ENCODE data around the gene CCDC91.
A peak's percentile ranks its signal among the peaks of the same experiment; 100 is the strongest.
"Not testable (repeated sequence)": the region's sequence is repeated elsewhere in the genome, so short reads cannot be mapped to it uniquely, and the experiment has no call there.

Gene CCDC91

GRCh38 chr12:28235015-28235414, 44.8 kb downstream of the CCDC91 start:
- Mint-ChIP-seq H3K4me1 (ENCODE audit: low read depth) (peaks cover 43% of the 10 kb centered on the region), H3K4me3 (no peak overlapping the region), H3K36me3 (ENCODE audit: low read depth) (peaks cover 7% of the 10 kb centered on the region), H3K27ac (no peak overlapping the region), H3K9me3 (no peaks in the 10 kb centered on the region), H3K27me3 (no peaks in the 10 kb centered on the region)

- H3K4me3 Mint-ChIP-seq = no peak overlapping the region
- no peaks in the 10 kb centered on the region for H3K9me3 Mint-ChIP-seq
- H3K36me3 Mint-ChIP-seq (ENCODE audit: low read depth) = peaks cover 4% of the 10 kb centered on the region
- no peaks in the 10 kb centered on the region for H3K27me3 Mint-ChIP-seq
- peaks cover 38% of the 10 kb centered on the region for H3K4me1 Mint-ChIP-seq (ENCODE audit: low read depth)
- H3K27ac Mint-ChIP-seq = no peak overlapping the region
Observed at GRCh38 chr12:28235985-28236384, 45.7 kb downstream of the CCDC91 start.

DNA sequence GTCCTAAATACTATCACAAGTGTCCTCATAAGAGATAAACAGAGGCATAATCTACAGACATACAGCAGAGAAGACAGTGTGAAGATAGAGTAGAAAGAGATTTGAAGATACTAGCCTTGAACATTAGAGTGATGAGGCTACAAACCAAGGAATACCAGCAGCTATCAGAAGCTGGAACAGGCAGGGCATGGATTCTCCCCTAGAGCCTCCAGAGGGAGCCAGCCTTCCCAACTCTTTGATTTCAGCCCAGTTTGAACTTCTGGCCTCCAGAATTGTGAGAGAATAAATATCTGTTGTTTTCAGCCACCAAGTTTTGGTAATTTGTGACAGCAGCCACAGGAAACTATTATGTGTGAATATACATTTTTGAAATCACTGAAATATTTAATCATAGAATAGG, 47.2 kb downstream of the CCDC91 start:
- peaks cover 31% of the 10 kb centered on the region for H3K4me1 Mint-ChIP-seq (ENCODE audit: low read depth)
- H3K27ac Mint-ChIP-seq = no peak overlapping the region

GRCh38 chr12:28239918-28240317, 49.7 kb downstream of the CCDC91 start:
- Mint-ChIP-seq H3K27ac (no peak overlapping the region), H3K27me3 (no peaks in the 10 kb centered on the region), H3K4me3 (no peak overlapping the region), H3K4me1 (ENCODE audit: low read depth) (peaks cover 24% of the 10 kb centered on the region), H3K36me3 (ENCODE audit: low read depth) (peaks cover 4% of the 10 kb centered on the region), H3K9me3 (no peaks in the 10 kb centered on the region)

More for the DNA sequence above, 47.2 kb downstream of the CCDC91 start:
- H3K27me3 Mint-ChIP-seq = no peaks in the 10 kb centered on the region
- no peaks in the 10 kb centered on the region for H3K9me3 Mint-ChIP-seq
- peaks cover 4% of the 10 kb centered on the region for H3K36me3 Mint-ChIP-seq (ENCODE audit: low read depth)
- no peak overlapping the region for H3K4me3 Mint-ChIP-seq

DNA sequence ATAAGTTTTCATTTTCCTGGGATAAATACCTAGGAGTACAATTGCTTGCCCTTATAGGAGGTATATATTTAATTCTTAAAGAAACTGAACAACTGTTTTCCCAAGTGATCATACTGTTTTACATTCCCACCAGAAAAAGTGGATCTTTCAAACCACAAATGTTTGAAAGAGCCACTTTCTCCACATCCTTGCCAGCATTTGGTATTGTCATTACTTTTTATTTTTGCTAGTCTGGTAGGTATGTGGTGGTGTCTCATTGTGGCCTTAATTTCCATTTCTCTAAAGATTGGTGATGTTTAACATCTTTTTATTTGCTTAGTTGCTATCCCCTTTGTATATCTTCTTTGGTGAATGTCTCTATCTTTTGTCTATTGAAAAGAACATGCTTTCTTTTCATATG, 50.6 kb downstream of the CCDC91 start:
- Mint-ChIP-seq H3K36me3 (ENCODE audit: low read depth) (no peaks in the 10 kb centered on the region), H3K4me3 (no peak overlapping the region), H3K27me3 (no peaks in the 10 kb centered on the region), H3K27ac (no peak overlapping the region), H3K9me3 (no peaks in the 10 kb centered on the region), H3K4me1 (ENCODE audit: low read depth) (peaks cover 16% of the 10 kb centered on the region)

- H3K9me3 Mint-ChIP-seq = peaks cover 6% of the 10 kb centered on the region
- peaks cover 4% of the 10 kb centered on the region for H3K36me3 Mint-ChIP-seq (ENCODE audit: low read depth)
- no peaks in the 10 kb centered on the region for H3K27me3 Mint-ChIP-seq
- H3K4me1 Mint-ChIP-seq (ENCODE audit: low read depth) = peaks cover 21% of the 10 kb centered on the region
- no peak overlapping the region for H3K4me3 Mint-ChIP-seq
- H3K27ac Mint-ChIP-seq = no peak overlapping the region
Observed at GRCh38 chr12:28242129-28242495, 51.9 kb downstream of the CCDC91 start.

- Mint-ChIP-seq H3K27ac (no peak overlapping the region), H3K27me3 (no peaks in the 10 kb centered on the region), H3K4me1 (ENCODE audit: low read depth) (peaks cover 25% of the 10 kb centered on the region), H3K36me3 (ENCODE audit: low read depth) (peaks cover 4% of the 10 kb centered on the region), H3K9me3 (peaks cover 6% of the 10 kb centered on the region), H3K4me3 (no peak overlapping the region)
Observed at GRCh38 chr12:28242496-28243309, 52.4 kb downstream of the CCDC91 start.

DNA sequence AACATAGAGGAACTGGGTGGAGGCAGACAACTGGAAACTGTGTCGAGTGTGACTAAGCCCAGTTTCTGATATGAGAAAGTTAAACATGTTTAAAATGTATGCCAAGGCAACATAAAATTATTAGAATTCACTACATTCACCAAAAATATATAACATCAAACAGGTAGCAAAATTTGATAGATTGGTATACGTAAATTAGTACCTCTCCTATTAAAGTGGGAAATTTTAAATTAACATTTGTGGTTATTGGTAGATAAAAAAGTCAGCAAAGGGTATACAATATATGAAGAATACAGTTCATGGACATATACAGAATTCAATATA, 53.0 kb downstream of the CCDC91 start:
- peaks cover 4% of the 10 kb centered on the region for H3K36me3 Mint-ChIP-seq (ENCODE audit: low read depth)
- H3K27me3 Mint-ChIP-seq = no peaks in the 10 kb centered on the region
- H3K4me3 Mint-ChIP-seq = no peak overlapping the region
- peaks cover 6% of the 10 kb centered on the region for H3K9me3 Mint-ChIP-seq
- no peak overlapping the region for H3K27ac Mint-ChIP-seq
- H3K4me1 Mint-ChIP-seq (ENCODE audit: low read depth) = peaks cover 31% of the 10 kb centered on the region

DNA sequence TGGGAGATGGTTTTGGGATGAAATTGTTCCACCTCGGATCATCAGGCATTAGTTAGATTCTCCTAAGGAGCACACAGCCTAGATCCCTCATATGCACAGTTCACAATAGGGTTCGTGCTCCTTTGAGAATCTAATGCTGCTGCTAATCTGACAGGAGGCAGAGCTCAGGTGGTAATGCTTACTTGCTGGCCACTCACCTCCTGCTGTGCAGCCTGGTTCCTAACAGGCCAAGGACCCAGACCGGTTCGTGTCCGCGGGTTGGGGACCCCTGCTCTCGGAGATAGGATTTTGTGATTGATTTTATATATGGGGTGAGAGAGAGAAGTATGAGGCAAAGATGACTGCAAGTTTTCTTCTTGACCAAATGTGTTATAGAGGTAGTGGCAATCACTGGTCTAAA, 57.5 kb downstream of the CCDC91 start:
- no peaks in the 10 kb centered on the region for H3K27me3 Mint-ChIP-seq
- no peak overlapping the region for H3K27ac Mint-ChIP-seq
- no peak overlapping the region for H3K4me3 Mint-ChIP-seq
- peaks cover 67% of the 10 kb centered on the region for H3K4me1 Mint-ChIP-seq (ENCODE audit: low read depth)
- peaks cover 4% of the 10 kb centered on the region for H3K36me3 Mint-ChIP-seq (ENCODE audit: low read depth)
- H3K9me3 Mint-ChIP-seq = peaks cover 6% of the 10 kb centered on the region

- H3K36me3 Mint-ChIP-seq (ENCODE audit: low read depth) = peaks cover 4% of the 10 kb centered on the region
Observed at GRCh38 chr12:28248555-28249145, 58.4 kb downstream of the CCDC91 start.

GRCh38 chr12:28253161-28253641, 62.9 kb downstream of the CCDC91 start:
- H3K36me3 Mint-ChIP-seq (ENCODE audit: low read depth) = peaks cover 3% of the 10 kb centered on the region
- H3K27ac Mint-ChIP-seq = peak overlapping the region; percentile 95
- H3K9me3 Mint-ChIP-seq = no peaks in the 10 kb centered on the region
- H3K4me3 Mint-ChIP-seq = peak overlapping the region; percentile 75
- no peaks in the 10 kb centered on the region for H3K27me3 Mint-ChIP-seq
- H3K4me1 Mint-ChIP-seq (ENCODE audit: low read depth) = peaks cover 75% of the 10 kb centered on the region

More at GRCh38 chr12:28248555-28249145, 58.4 kb downstream of the CCDC91 start:
- no peaks in the 10 kb centered on the region for H3K27me3 Mint-ChIP-seq
- H3K9me3 Mint-ChIP-seq = peaks cover 6% of the 10 kb centered on the region
- H3K4me1 Mint-ChIP-seq (ENCODE audit: low read depth) = peaks cover 69% of the 10 kb centered on the region
- H3K4me3 Mint-ChIP-seq = no peak overlapping the region
- H3K27ac Mint-ChIP-seq = peak overlapping the region; percentile 72

DNA sequence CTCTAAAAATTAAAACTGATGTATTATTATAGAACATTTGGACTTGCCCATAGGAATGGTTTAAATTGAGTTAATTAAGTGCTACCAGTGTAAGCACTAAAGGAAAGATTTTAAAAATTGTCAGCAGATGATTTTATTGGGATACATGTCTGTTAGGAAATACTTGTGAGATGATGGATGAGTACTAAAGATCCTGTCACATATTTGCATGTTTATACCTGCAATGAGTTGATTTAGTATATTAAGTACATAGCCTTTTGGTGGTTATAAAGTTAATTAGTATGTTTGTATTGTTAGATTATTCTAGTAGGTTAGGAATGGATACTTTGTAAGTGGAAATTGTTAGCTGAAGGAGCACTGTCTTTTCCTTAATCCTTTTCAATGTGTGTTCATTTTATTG, 67.2 kb downstream of the CCDC91 start:
- peaks cover 35% of the 10 kb centered on the region for H3K36me3 Mint-ChIP-seq (ENCODE audit: low read depth)
- no peak overlapping the region for H3K27ac Mint-ChIP-seq
- H3K9me3 Mint-ChIP-seq = no peaks in the 10 kb centered on the region

GRCh38 chr12:28258998-28259397, 68.7 kb downstream of the CCDC91 start:
- Mint-ChIP-seq H3K4me1 (ENCODE audit: low read depth) (peaks cover 19% of the 10 kb centered on the region), H3K9me3 (no peaks in the 10 kb centered on the region), H3K4me3 (no peak overlapping the region), H3K27me3 (no peaks in the 10 kb centered on the region), H3K36me3 (ENCODE audit: low read depth) (peaks cover 42% of the 10 kb centered on the region), H3K27ac (no peak overlapping the region)

More for the DNA sequence above, 67.2 kb downstream of the CCDC91 start:
- Mint-ChIP-seq H3K4me3 (no peak overlapping the region), H3K4me1 (ENCODE audit: low read depth) (peaks cover 35% of the 10 kb centered on the region), H3K27me3 (no peaks in the 10 kb centered on the region)

DNA sequence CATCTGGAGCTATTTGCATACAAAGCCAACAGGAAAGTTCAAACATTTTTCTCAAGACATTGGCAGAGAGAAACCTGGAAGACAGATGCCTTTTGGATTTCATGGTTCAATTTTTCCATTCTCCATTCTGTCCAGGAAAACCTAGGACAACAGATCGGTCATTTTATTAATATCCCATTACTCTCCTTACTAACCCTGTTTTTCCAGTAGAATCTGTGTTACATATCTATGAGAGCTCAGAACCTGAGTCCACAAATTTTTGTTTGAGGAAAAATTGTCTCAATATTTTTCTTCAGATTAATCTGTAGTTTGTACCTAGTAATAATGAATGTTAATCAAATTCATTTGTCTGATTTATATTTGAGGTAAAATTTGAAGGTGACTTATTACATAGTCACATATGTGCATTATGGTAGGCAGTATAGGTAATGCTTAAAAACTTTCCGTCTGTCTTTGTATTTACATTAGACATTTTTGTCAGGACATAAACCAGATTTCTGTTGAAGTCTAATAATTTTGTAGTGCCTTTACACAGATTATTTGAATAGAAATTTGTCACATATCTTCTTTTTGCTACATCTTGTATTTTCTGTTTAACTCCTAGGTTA, 75.3 kb downstream of the CCDC91 start:
- peaks cover 10% of the 10 kb centered on the region for H3K9me3 Mint-ChIP-seq
- no peaks in the 10 kb centered on the region for H3K27me3 Mint-ChIP-seq
- H3K27ac Mint-ChIP-seq = no peak overlapping the region
- H3K4me1 Mint-ChIP-seq (ENCODE audit: low read depth) = no peaks in the 10 kb centered on the region
- peaks cover 49% of the 10 kb centered on the region for H3K36me3 Mint-ChIP-seq (ENCODE audit: low read depth)
- no peak overlapping the region for H3K4me3 Mint-ChIP-seq

GRCh38 chr12:28267920-28268607, 77.8 kb downstream of the CCDC91 start:
- H3K4me1 Mint-ChIP-seq (ENCODE audit: low read depth); H3K4me3 Mint-ChIP-seq; H3K27me3 Mint-ChIP-seq; H3K27ac Mint-ChIP-seq: not testable (repeated sequence)
- peaks cover 45% of the 10 kb centered on the region for H3K36me3 Mint-ChIP-seq (ENCODE audit: low read depth)
- H3K9me3 Mint-ChIP-seq = peaks cover 25% of the 10 kb centered on the region

Measured in stimulated activated naive CD8-positive, alpha-beta T cell treated with anti-CD3 and anti-CD28 coated beads, Interleukin-15, Interleukin-2, amounts not matched to agents 100 ng/mL and 50 ng/mL, for 24 hours (primary cell).